Activated naive CD4-positive, alpha-beta T cell treated with anti-CD3 and anti-CD28 coated beads, Interleukin-2, amount 50 U/mL, for 24 hours (primary cell): ENCODE results near the gene GIPC1.

Experiments used
- H3K27ac Mint-ChIP-seq: one replicate; pipeline ENCODE4 v1.8.0; 2021; ENCODE audit warnings: mild to moderate bottlenecking, mixed read lengths
- H3K27me3 Mint-ChIP-seq: one replicate; pipeline ENCODE4 v1.8.0; 2021; ENCODE audit warnings: mixed read lengths
- H3K36me3 Mint-ChIP-seq: one replicate; pipeline ENCODE4 v1.8.0; 2021; ENCODE audit warnings: mixed read lengths
- H3K4me1 Mint-ChIP-seq: one replicate; pipeline ENCODE4 v1.8.0; 2021; ENCODE audit warnings: mixed read lengths
- H3K4me3 Mint-ChIP-seq: one replicate; pipeline ENCODE4 v1.8.0; 2021; ENCODE audit warnings: mild to moderate bottlenecking, mixed read lengths
- H3K9me3 Mint-ChIP-seq: one replicate; pipeline ENCODE4 v1.8.0; 2021; ENCODE audit warnings: mixed read lengths

GIPC1 gene

GRCh38 chr19:14480700-14481079, 15.2 kb downstream of the GIPC1 start:
- no peak overlapping the region for H3K27ac Mint-ChIP-seq
- no peak overlapping the region for H3K4me3 Mint-ChIP-seq
- no peaks in the 10 kb centered on the region for H3K36me3 Mint-ChIP-seq
- peaks cover 10% of the 10 kb centered on the region for H3K4me1 Mint-ChIP-seq
- H3K27me3 Mint-ChIP-seq, result peaks cover 2% of the 10 kb centered on the region
- H3K9me3 Mint-ChIP-seq, result no peaks in the 10 kb centered on the region

GRCh38 chr19:14479975-14480699, 15.8 kb downstream of the GIPC1 start:
- Mint-ChIP-seq H3K36me3 (no peaks in the 10 kb centered on the region), H3K4me3 (no peak overlapping the region), H3K4me1 (peaks cover 15% of the 10 kb centered on the region), H3K9me3 (no peaks in the 10 kb centered on the region), H3K27me3 (peaks cover 2% of the 10 kb centered on the region), H3K27ac (no peak overlapping the region)

- H3K4me1 Mint-ChIP-seq, result peaks cover 20% of the 10 kb centered on the region
- no peaks in the 10 kb centered on the region for H3K36me3 Mint-ChIP-seq
- H3K27ac Mint-ChIP-seq, result no peak overlapping the region
- H3K9me3 Mint-ChIP-seq, result no peaks in the 10 kb centered on the region
- H3K27me3 Mint-ChIP-seq, result peaks cover 6% of the 10 kb centered on the region
- H3K4me3 Mint-ChIP-seq, result no peak overlapping the region
These were observed 16.5 kb downstream of the GIPC1 start for GRCh38 chr19:14479309-14479974.

GRCh38 chr19:14478113-14478545, 17.8 kb downstream of the GIPC1 start:
- H3K36me3 Mint-ChIP-seq, result no peaks in the 10 kb centered on the region
- peaks cover 11% of the 10 kb centered on the region for H3K27me3 Mint-ChIP-seq
- H3K4me3 Mint-ChIP-seq, result no peak overlapping the region
- H3K27ac Mint-ChIP-seq, result no peak overlapping the region
- H3K9me3 Mint-ChIP-seq, result no peaks in the 10 kb centered on the region
- H3K4me1 Mint-ChIP-seq, result peaks cover 25% of the 10 kb centered on the region

- H3K27me3 Mint-ChIP-seq, result peaks cover 14% of the 10 kb centered on the region
These were observed 18.4 kb downstream of the GIPC1 start for GRCh38 chr19:14477418-14478112.

GRCh38 chr19:14476673-14477401, 19.1 kb downstream of the GIPC1 start:
- H3K4me3 Mint-ChIP-seq, result no peak overlapping the region
- no peaks in the 10 kb centered on the region for H3K36me3 Mint-ChIP-seq
- H3K27ac Mint-ChIP-seq, result no peak overlapping the region
- H3K27me3 Mint-ChIP-seq, result peaks cover 14% of the 10 kb centered on the region
- H3K4me1 Mint-ChIP-seq, result peaks cover 30% of the 10 kb centered on the region
- H3K9me3 Mint-ChIP-seq, result no peaks in the 10 kb centered on the region

More at GRCh38 chr19:14477418-14478112, 18.4 kb downstream of the GIPC1 start:
- Mint-ChIP-seq H3K4me3 (no peak overlapping the region), H3K9me3 (no peaks in the 10 kb centered on the region), H3K36me3 (no peaks in the 10 kb centered on the region), H3K27ac (no peak overlapping the region), H3K4me1 (peaks cover 30% of the 10 kb centered on the region)

- H3K27me3 Mint-ChIP-seq, result peaks cover 14% of the 10 kb centered on the region
- H3K4me3 Mint-ChIP-seq, result no peak overlapping the region
- H3K9me3 Mint-ChIP-seq, result no peaks in the 10 kb centered on the region
- H3K36me3 Mint-ChIP-seq, result no peaks in the 10 kb centered on the region
- peaks cover 30% of the 10 kb centered on the region for H3K4me1 Mint-ChIP-seq
- H3K27ac Mint-ChIP-seq, result no peak overlapping the region
These were observed 19.6 kb downstream of the GIPC1 start for GRCh38 chr19:14476327-14476672.

GRCh38 chr19:14475251-14476073, 20.5 kb downstream of the GIPC1 start, which contains the start of gene PTGER1:
TSS of gene PTGER1 (minus strand) at chr19:14475354. CDS start at chr19:14474320, 1,034 bp downstream.
- no peak within 1 kb of the TSS for H3K27ac Mint-ChIP-seq
- H3K4me3 Mint-ChIP-seq, result no peak within 1 kb of the TSS
- H3K36me3 Mint-ChIP-seq, result no peaks in the 10 kb centered on the region
- H3K4me1 Mint-ChIP-seq, result peaks cover 30% of the 10 kb centered on the region
- H3K9me3 Mint-ChIP-seq, result no peaks in the 10 kb centered on the region
- peaks cover 14% of the 10 kb centered on the region for H3K27me3 Mint-ChIP-seq

- peaks cover 30% of the 10 kb centered on the region for H3K4me1 Mint-ChIP-seq
- no peak overlapping the region for H3K27ac Mint-ChIP-seq
- no peaks in the 10 kb centered on the region for H3K36me3 Mint-ChIP-seq
- no peak overlapping the region for H3K4me3 Mint-ChIP-seq
- no peaks in the 10 kb centered on the region for H3K9me3 Mint-ChIP-seq
- peaks cover 14% of the 10 kb centered on the region for H3K27me3 Mint-ChIP-seq
These were observed 21.1 kb downstream of the GIPC1 start for GRCh38 chr19:14474827-14475226.

GRCh38 chr19:14473978-14474578, 21.8 kb downstream of the GIPC1 start:
- Mint-ChIP-seq H3K9me3 (no peaks in the 10 kb centered on the region), H3K27me3 (peaks cover 14% of the 10 kb centered on the region), H3K4me1 (peaks cover 30% of the 10 kb centered on the region), H3K36me3 (peaks cover 2% of the 10 kb centered on the region), H3K4me3 (no peak overlapping the region), H3K27ac (no peak overlapping the region)

GRCh38 chr19:14473073-14473977, 22.6 kb downstream of the GIPC1 start:
- peaks cover 14% of the 10 kb centered on the region for H3K27me3 Mint-ChIP-seq
- H3K36me3 Mint-ChIP-seq, result peaks cover 2% of the 10 kb centered on the region
- H3K9me3 Mint-ChIP-seq, result no peaks in the 10 kb centered on the region
- peaks cover 30% of the 10 kb centered on the region for H3K4me1 Mint-ChIP-seq
- H3K4me3 Mint-ChIP-seq, result peak overlapping the region; percentile 58
- H3K27ac Mint-ChIP-seq, result no peak overlapping the region

GRCh38 chr19:14472202-14472938, 23.6 kb downstream of the GIPC1 start:
- peaks cover 30% of the 10 kb centered on the region for H3K4me1 Mint-ChIP-seq
- H3K27ac Mint-ChIP-seq, result no peak overlapping the region
- H3K27me3 Mint-ChIP-seq, result peaks cover 14% of the 10 kb centered on the region
- no peaks in the 10 kb centered on the region for H3K9me3 Mint-ChIP-seq
- H3K4me3 Mint-ChIP-seq, result peak overlapping the region; percentile 58
- peaks cover 2% of the 10 kb centered on the region for H3K36me3 Mint-ChIP-seq
